Stimulated activated CD8-positive, alpha-beta memory T cell treated with anti-CD3 and anti-CD28 coated beads, Interleukin-15, amount 100 ng/mL, for 1 hour (primary cell): Measurements from ENCODE around the gene ARHGAP15.
"Not testable (repeated sequence)": the region's sequence is repeated elsewhere in the genome, so short reads cannot be mapped to it uniquely, and the experiment has no call there.

Source experiments
- DNase-seq: peaks from one replicate; pipeline ENCODE4 v3.0.0-alpha.2; 2020; ENCODE audit warnings: low read depth

ARHGAP15 gene

GRCh38 chr2:143526498-143526897 is 397.3 kb downstream of the ARHGAP15 start:
- no peak for DNase-seq

GRCh38 chr2:143528021-143528420 is 398.8 kb downstream of the ARHGAP15 start:
- DNase-seq = no peak

- DNase-seq = no peak
These were observed 400.0 kb downstream of the ARHGAP15 start for GRCh38 chr2:143529118-143529720.

- DNase-seq = no peak
These were observed 401.5 kb downstream of the ARHGAP15 start for GRCh38 chr2:143530758-143531157.

- no peak for DNase-seq
These were observed 402.8 kb downstream of the ARHGAP15 start for GRCh38 chr2:143532061-143532460.

- DNase-seq = no peak
These were observed 404.6 kb downstream of the ARHGAP15 start for GRCh38 chr2:143533846-143534245.

- no peak for DNase-seq
These were observed 406.6 kb downstream of the ARHGAP15 start for GRCh38 chr2:143535802-143536201.

GRCh38 chr2:143541899-143542298 is 412.7 kb downstream of the ARHGAP15 start:
- not testable (repeated sequence) for DNase-seq

GRCh38 chr2:143545059-143545948 is 416.1 kb downstream of the ARHGAP15 start:
- DNase-seq = no peak

GRCh38 chr2:143545949-143546255 is 416.7 kb downstream of the ARHGAP15 start:
- no peak for DNase-seq

- DNase-seq = no peak
These were observed 418.8 kb downstream of the ARHGAP15 start for GRCh38 chr2:143548032-143548431.

GRCh38 chr2:143550500-143550899 is 421.3 kb downstream of the ARHGAP15 start:
- no peak for DNase-seq

- DNase-seq = no peak
These were observed 422.9 kb downstream of the ARHGAP15 start for GRCh38 chr2:143551971-143552650.

GRCh38 chr2:143553261-143553660 is 424.0 kb downstream of the ARHGAP15 start:
- DNase-seq = no peak

- no peak for DNase-seq
These were observed 429.4 kb downstream of the ARHGAP15 start for GRCh38 chr2:143558665-143559064.

- no peak for DNase-seq
These were observed 429.9 kb downstream of the ARHGAP15 start for GRCh38 chr2:143559147-143559546.

- no peak for DNase-seq
These were observed 431.5 kb downstream of the ARHGAP15 start for GRCh38 chr2:143560724-143561123.

- no peak for DNase-seq
These were observed 435.2 kb downstream of the ARHGAP15 start for GRCh38 chr2:143564419-143564818.

GRCh38 chr2:143571747-143572146 is 442.5 kb downstream of the ARHGAP15 start:
- no peak for DNase-seq

GRCh38 chr2:143572421-143572820 is 443.2 kb downstream of the ARHGAP15 start:
- no peak for DNase-seq

- no peak for DNase-seq
These were observed 444.9 kb downstream of the ARHGAP15 start for GRCh38 chr2:143574069-143574468.

- no peak for DNase-seq
These were observed 446.1 kb downstream of the ARHGAP15 start for GRCh38 chr2:143575340-143575739.

GRCh38 chr2:143577489-143577888 is 448.3 kb downstream of the ARHGAP15 start:
- DNase-seq = no peak
